Coronary artery (tissue), 2 donors: ENCODE measurements around the gene ABCB1.

Source experiments
- DNase-seq: peaks from one replicate; pipeline ENCODE4 v3.0.0-alpha.2; 2017; ENCODE audit warnings: low spot score
- H3K27ac ChIP-seq, 2 donors: fragments of 200-600 bp; sonication (generic); one replicate each; pipeline ENCODE4 v1.5.1; 2016 to 2019
- H3K4me3 ChIP-seq: fragments of 200-600 bp; sonication (generic); 2 replicates; pipeline ENCODE4 v1.5.1; 2016; ENCODE audit warnings: mild to moderate bottlenecking, moderate library complexity
- TF ChIP-seq, protein P1 (sequence below): fragments of 200-600 bp; sonication (generic); IDR thresholded peaks from one replicate; pipeline ENCODE4 v1.5.1; 2019; ENCODE audit warnings: antibody characterized with exemption

The ABCB1 gene

DNA sequence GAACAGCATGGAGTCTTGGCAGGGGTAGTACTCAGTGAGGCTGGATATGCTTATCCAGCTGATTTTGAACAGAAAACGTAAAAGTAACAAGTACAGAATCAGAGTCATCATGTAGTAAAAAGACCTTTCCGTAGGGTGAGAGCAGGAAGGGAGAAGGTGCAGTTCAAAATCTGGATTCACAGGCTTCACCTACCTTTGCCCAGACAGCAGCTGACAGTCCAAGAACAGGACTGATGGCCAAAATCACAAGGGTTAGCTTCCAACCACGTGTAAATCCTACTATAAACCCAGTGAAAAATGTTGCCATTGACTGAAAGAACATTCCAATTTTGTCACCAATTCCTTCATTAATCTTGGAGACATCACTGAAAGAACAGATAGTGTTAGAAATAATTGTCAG lies 34.8 kb downstream of the ABCB1 start:
- TF ChIP-seq, protein P1, sequence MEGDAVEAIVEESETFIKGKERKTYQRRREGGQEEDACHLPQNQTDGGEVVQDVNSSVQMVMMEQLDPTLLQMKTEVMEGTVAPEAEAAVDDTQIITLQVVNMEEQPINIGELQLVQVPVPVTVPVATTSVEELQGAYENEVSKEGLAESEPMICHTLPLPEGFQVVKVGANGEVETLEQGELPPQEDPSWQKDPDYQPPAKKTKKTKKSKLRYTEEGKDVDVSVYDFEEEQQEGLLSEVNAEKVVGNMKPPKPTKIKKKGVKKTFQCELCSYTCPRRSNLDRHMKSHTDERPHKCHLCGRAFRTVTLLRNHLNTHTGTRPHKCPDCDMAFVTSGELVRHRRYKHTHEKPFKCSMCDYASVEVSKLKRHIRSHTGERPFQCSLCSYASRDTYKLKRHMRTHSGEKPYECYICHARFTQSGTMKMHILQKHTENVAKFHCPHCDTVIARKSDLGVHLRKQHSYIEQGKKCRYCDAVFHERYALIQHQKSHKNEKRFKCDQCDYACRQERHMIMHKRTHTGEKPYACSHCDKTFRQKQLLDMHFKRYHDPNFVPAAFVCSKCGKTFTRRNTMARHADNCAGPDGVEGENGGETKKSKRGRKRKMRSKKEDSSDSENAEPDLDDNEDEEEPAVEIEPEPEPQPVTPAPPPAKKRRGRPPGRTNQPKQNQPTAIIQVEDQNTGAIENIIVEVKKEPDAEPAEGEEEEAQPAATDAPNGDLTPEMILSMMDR = no peak
- Histone ChIP-seq H3K27ac (no peak overlapping the region), H3K4me3 (no peak overlapping the region)
- DNase-seq = no peak

DNA sequence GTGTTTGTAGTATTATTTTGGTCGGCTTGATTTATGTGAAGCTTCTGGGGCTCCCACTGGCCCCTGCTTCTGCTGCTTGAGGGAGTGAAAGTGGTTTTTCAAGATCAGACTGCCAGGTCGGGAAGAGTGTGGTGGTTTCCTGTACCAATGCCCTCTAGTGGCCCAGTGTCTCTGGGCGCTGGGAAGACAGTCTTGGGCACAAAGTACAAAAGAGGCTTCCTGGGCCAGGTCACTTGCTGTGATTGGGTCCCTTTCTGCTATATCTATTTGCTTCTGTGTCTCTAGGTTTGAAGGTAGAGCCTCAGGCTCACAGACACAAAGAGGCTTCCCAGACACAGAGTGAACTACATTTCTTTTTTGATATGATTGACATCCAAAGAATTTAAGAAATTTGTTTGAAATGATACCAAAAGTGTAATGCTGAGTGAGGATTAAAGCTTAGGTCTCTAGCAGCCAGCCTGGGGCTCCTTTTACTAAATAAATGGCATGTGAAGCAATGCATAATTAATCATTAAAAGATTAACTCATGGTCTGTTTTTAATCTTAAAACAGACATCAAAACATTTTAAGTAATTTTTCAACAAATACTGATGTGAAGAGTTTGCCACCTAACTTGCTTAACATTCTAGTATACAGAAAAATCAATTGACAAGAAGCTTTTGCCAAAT lies 36.3 kb downstream of the ABCB1 start:
- H3K4me3 ChIP-seq = no peak overlapping the region
- no peak overlapping the region for H3K27ac ChIP-seq
- TF ChIP-seq, protein P1 = no peak
- no peak for DNase-seq

DNA sequence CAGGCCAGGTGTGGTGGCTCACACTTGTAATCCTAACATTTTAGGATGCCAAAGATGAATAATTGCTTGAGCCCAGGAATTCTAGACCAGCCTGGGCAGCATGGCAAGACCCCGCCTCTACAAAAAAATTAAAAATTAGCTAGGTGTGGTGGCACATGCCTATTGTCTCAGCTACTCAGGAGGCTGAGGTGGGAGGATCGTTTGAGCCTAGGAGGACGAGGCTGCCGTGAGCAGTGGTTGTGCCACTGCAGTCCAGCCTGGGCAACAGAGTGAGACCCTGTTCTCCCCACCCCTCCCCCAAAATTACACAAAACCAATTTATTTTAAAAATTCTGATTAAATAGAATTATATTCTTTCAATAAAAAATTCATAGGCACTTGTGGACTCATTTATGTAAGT lies 39.0 kb downstream of the ABCB1 start:
- TF ChIP-seq, protein P1 = no peak
- Histone ChIP-seq H3K4me3 (no peak overlapping the region), H3K27ac (no peak overlapping the region)
- DNase-seq = no peak

DNA sequence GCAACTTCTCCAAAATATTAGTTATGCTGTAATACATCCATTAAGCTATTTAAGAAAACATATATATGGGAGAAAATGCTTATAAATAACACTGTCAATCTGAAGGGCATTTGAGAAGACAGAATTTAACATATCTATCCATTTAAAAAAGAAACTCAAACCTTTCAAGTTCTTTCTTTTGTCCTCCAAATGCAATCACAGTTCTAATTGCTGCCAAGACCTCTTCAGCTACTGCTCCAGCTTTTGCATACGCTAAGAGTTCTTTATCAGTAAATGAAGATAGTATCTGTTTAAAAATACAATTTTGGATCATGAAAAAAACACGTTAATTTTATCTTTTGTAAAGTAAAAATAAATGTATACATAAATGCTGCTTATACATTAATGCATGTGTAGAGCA lies 39.6 kb downstream of the ABCB1 start:
- TF ChIP-seq, protein P1 = no peak
- Histone ChIP-seq H3K4me3 (no peak overlapping the region), H3K27ac (no peak overlapping the region)
- no peak for DNase-seq

DNA sequence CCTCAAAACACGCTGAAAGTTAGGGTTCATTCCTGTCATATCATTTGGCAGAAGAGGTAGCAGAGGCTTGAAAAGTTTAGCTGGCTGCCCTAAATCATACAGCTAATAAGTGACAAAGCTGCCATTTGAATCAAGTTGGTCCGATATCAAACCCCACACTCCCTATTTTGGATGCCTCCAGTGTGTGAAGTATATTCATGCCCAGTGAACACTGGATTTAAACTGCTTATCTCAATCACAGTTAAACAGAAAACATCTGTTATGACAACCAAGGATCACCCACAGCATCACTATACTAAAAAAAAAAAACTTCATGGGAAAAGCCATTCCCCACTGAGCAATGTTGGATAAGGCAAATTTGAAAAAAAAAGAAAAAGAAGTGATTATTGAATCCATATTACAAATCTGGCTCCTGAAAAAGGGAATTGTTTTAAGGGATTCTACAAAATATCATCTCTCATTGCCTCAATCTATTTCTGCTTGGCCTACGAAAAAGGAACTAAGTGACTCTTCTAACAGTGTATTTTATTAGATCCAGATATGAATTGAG lies 48.3 kb downstream of the ABCB1 start:
- no peak overlapping the region for H3K4me3 ChIP-seq
- DNase-seq = no peak

DNA sequence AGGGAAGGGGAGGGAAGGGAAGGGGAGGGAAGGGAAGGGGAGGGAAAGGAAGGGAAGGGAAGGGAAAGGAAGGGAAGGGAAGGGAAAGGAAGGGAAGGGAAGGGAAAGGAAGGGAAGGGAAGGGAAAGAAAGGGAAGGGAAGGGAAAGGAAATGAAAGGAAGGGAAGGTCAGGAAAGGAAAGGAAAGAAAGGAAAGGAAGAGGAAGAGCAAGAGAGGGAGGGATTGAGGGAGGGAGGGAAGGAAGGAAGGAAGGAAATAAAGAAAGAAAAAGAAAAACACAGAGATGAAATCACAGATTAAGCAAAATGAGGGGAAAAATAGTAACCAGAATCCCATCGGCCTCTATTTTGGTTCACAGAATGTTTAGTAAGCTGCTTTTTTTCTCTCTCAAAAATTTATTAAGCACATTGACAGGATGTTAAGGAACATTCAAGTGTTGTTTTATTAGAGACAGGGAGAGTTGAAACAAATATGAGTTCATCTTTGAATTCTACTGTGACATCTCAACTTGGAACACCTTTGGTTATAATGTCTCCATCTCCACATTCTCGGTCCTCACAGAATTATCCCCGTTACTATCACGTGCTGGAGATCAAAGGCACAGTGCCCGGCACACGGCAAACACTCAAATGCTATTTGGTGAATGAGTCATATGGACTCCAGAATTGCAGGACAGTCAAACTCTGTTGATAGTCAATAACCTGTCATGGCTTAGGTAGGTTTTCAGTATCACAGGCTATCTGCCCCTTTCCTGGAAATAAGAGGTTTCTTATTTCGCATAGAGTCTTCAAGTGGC lies 52.4 kb downstream of the ABCB1 start:
- DNase-seq = no peak
- Histone ChIP-seq H3K27ac (no peak overlapping the region), H3K4me3 (no peak overlapping the region)
- TF ChIP-seq, protein P1 = no peak

More for the DNA sequence above, 48.3 kb downstream of the ABCB1 start:
- TF ChIP-seq, protein P1 = no peak
- H3K27ac ChIP-seq = no peak overlapping the region

DNA sequence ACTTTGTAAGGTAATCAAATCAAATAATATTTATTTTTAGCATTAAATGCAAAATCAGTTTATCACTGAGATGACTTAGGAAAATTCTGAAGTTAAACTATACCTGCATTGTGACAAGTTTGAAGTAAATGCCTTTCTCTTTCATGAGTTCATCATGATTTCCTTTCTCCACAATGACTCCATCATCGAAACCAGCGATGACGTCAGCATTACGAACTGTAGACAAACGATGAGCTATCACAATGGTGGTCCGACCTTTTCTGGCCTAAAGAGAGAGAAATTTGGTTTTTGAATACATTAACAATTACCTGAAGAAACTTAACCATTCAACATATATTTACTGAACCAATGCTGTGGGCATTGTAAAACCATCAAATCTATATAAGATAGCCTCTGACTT lies 54.9 kb downstream of the ABCB1 start:
- Histone ChIP-seq H3K27ac (no peak overlapping the region), H3K4me3 (no peak overlapping the region)
- DNase-seq = no peak
- TF ChIP-seq, protein P1 = no peak
